OCI-LY7 (cell line): ENCODE results near the gene IFNB1. TPM values are rescaled to one million over a fixed set of nuclear protein-coding genes. Genes with fewer than 3 reads are reported as not detected.

Experiments used
- BruUV-seq: library from RNA; stranded (reverse); fragments of 400-500 nt; replicated peaks from 2 replicates; lab custom pipeline; 2021; lab: Mats Ljungman, UMichigan
- CTCF ChIA-PET: fragments of 300-600 bp; sonication (Branson Sonifier 250); formaldehyde crosslinking; loops from one replicate; lab custom pipeline; 2022; ENCODE audit warnings: antibody characterized with exemption; ENCODE audit not compliant: unreplicated experiment; lab: Charles Lee
- POLR2A ChIA-PET: fragments of 300-600 bp; sonication (Branson Sonifier 250); formaldehyde crosslinking; loops from one replicate; lab custom pipeline; 2022; ENCODE audit warnings: antibody characterized with exemption; lab: Charles Lee
- DNase-seq: peaks from one replicate; pipeline ENCODE4 v3.0.0-alpha.2; 2015; ENCODE audit warnings: low spot score
- H2AFZ ChIP-seq: fragments of 200-600 bp; sonication (generic), shearing (Covaris generic); 2 replicates; pipeline ENCODE4 v1.6.1; 2014; ENCODE audit warnings: mild to moderate bottlenecking, antibody characterized with exemption, low read length, moderate library complexity
- H3K27ac ChIP-seq: fragments of 200-600 bp; sonication (generic); 2 replicates; pipeline ENCODE4 v1.5.1; 2014; ENCODE audit warnings: mixed run types, low read depth, mild to moderate bottlenecking, moderate library complexity, low read length, inconsistent platforms; ENCODE audit not compliant: poor library complexity, severe bottlenecking
- H3K36me3 ChIP-seq: fragments of 200-600 bp; sonication (generic); 2 replicates; pipeline ENCODE4 v1.6.1; 2014; ENCODE audit warnings: mild to moderate bottlenecking, antibody characterized with exemption, low read length, moderate library complexity, mixed read lengths; ENCODE audit not compliant: insufficient read depth
- H3K4me1 ChIP-seq: fragments of 200-600 bp; sonication (generic); 2 replicates; pipeline ENCODE4 v1.5.1; 2014; ENCODE audit warnings: mild to moderate bottlenecking, low read length; ENCODE audit not compliant: insufficient read depth, poor library complexity, severe bottlenecking
- H3K4me2 ChIP-seq: fragments of 200-600 bp; sonication (generic); 2 replicates; pipeline ENCODE4 v1.6.1; 2014; ENCODE audit warnings: mild to moderate bottlenecking, low read length
- H3K4me3 ChIP-seq: fragments of 200-600 bp; sonication (generic); 2 replicates; pipeline ENCODE4 v1.5.1; 2014; ENCODE audit warnings: mild to moderate bottlenecking, low read depth, low read length; ENCODE audit not compliant: poor library complexity, severe bottlenecking
- H3K79me2 ChIP-seq: fragments of 200-600 bp; sonication (generic); 2 replicates; pipeline ENCODE4 v1.6.1; 2016; ENCODE audit warnings: low read depth, mild to moderate bottlenecking, low read length, moderate library complexity, mixed read lengths; ENCODE audit not compliant: insufficient read depth
- H3K9me2 ChIP-seq: fragments of 200-600 bp; sonication (generic); 2 replicates; pipeline ENCODE4 v1.6.1; 2016; ENCODE audit warnings: mild to moderate bottlenecking, low read length, mixed read lengths; ENCODE audit not compliant: insufficient read depth
- H3K9me3 ChIP-seq: fragments of 200-600 bp; sonication (generic); 2 replicates; pipeline ENCODE4 v1.6.1; 2014; ENCODE audit warnings: mild to moderate bottlenecking, mixed run types, low read length, mixed read lengths
- H4K20me1 ChIP-seq: fragments of 200-600 bp; sonication (generic); 2 replicates; pipeline ENCODE4 v1.6.1; 2014; ENCODE audit warnings: mild to moderate bottlenecking, antibody characterized with exemption, low read length, moderate library complexity, mixed read lengths; ENCODE audit not compliant: insufficient read depth
- CTCF ChIP-seq: fragments of 200-600 bp; sonication (generic); conservative IDR thresholded peaks from 2 replicates; pipeline ENCODE4 v1.5.1; 2014; ENCODE audit warnings: mild to moderate bottlenecking, antibody characterized with exemption, low read length, moderate library complexity, mixed read lengths
- EZH2phosphoT487 ChIP-seq: fragments of 200-600 bp; sonication (generic); IDR thresholded peaks from 2 replicates; pipeline ENCODE4 v1.6.1; 2018; ENCODE audit warnings: low read depth, borderline replicate concordance, mild to moderate bottlenecking, mixed run types, antibody characterized with exemption, low read length, moderate library complexity, mixed read lengths
- intact Hi-C: fragments of 100-400 bp; cut with micrococcal nuclease; formaldehyde crosslinking; loops from one replicate; pipeline ENCODE4 v1.10.0; 2022; ENCODE audit not compliant: unreplicated experiment
- total RNA-seq, 2 experiments: library from RNA; depleted of rRNA in 1 of 2; stranded (reverse); fragments of >200 nt in 1 of 2; shearing (Covaris generic) in 1 of 2; gene quantifications; 2 replicates each; pipeline ENCODE4 v1.2.3, GENCODE V29; 2014 to 2022

The IFNB1 gene
- total RNA-seq, 2 experiments from 2014 or later = not detected

- no peaks in the 10 kb centered on the region for H3K9me3 ChIP-seq
- no peak overlapping the region for H3K27ac ChIP-seq
- no peaks in the 10 kb centered on the region for H3K4me1 ChIP-seq
- TF ChIP-seq EZH2phosphoT487 (no peak), CTCF (no peak)
- H2AFZ ChIP-seq = no peak overlapping the region
- DNase-seq = no peak
- intact Hi-C loops = no loop called here
- no peaks in the 10 kb centered on the region for H3K79me2 ChIP-seq
- H3K4me2 ChIP-seq = no peak overlapping the region
- no peaks in the 10 kb centered on the region for H4K20me1 ChIP-seq
- CTCF ChIA-PET = no interaction called here
- H3K36me3 ChIP-seq = no peaks in the 10 kb centered on the region
- POLR2A ChIA-PET = no interaction called here
- BruUV-seq = no TSS peak
- H3K9me2 ChIP-seq = no peaks in the 10 kb centered on the region
- H3K4me3 ChIP-seq = no peak overlapping the region
These were observed 33.9 kb downstream of the IFNB1 start for GRCh38 chr9:21043841-21044240.

- POLR2A ChIA-PET = interaction anchor here (0.7 kb wide), 1 partner anchor 595 kb away, joined by 3 read pairs; no protein-coding TSS in a partner anchor
- H3K79me2 ChIP-seq = no peaks in the 10 kb centered on the region
- no TSS peak for BruUV-seq
These were observed 35.3 kb downstream of the IFNB1 start for GRCh38 chr9:21042466-21042865.

More at GRCh38 chr9:21042466-21042865, 35.3 kb downstream of the IFNB1 start:
- intact Hi-C loops = no loop called here
- Histone ChIP-seq H4K20me1 (no peaks in the 10 kb centered on the region), H3K27ac (no peak overlapping the region), H3K4me1 (no peaks in the 10 kb centered on the region), H3K4me3 (no peak overlapping the region), H2AFZ (no peak overlapping the region), H3K4me2 (no peak overlapping the region), H3K9me2 (no peaks in the 10 kb centered on the region), H3K36me3 (no peaks in the 10 kb centered on the region), H3K9me3 (no peaks in the 10 kb centered on the region)
- TF ChIP-seq CTCF = no peak
- TF ChIP-seq EZH2phosphoT487 = no peak
- no peak for DNase-seq
- CTCF ChIA-PET = no interaction called here
